NCI-H748 (cell line): ENCODE results near the gene ESPNL.
A peak's percentile ranks its signal among the peaks of the same experiment; 100 is the strongest.

Experiments
- DNase-seq: peaks from one replicate; lab custom pipeline; 2025; ENCODE audit not compliant: unreplicated experiment; lab: John Stamatoyannopoulos, UW

Gene ESPNL

GRCh38 chr2:238155761-238156694 is 55.9 kb downstream of the ESPNL start:
- no peak for DNase-seq

DNA sequence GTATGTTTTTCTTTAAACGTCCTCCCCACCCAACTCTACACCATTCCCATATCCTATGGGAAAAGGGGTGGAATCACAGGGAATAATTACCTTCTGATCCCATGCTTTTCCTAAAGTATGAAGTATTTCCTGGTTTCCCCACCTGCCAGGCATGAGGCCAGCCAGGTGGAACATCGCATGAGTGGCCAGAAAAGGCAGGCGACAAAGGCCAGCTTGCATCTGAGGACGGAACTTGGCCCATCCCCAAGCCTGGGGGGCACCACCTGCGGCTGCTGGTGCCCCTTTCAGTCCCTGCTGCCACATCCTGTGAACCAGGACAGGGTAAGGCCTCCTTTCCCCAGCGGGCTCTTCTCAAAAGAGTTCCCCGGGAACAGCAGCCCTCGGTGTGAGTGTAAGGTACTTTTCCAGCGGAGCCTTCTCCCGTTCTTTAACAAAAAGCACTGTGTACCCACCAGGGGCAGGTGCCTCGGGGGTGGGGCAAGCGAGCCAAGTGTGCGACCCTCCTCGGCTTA is 57.4 kb downstream of the ESPNL start:
- no peak for DNase-seq

- no peak for DNase-seq
Measured at GRCh38 chr2:238158018-238158508, 57.9 kb downstream of the ESPNL start.

DNA sequence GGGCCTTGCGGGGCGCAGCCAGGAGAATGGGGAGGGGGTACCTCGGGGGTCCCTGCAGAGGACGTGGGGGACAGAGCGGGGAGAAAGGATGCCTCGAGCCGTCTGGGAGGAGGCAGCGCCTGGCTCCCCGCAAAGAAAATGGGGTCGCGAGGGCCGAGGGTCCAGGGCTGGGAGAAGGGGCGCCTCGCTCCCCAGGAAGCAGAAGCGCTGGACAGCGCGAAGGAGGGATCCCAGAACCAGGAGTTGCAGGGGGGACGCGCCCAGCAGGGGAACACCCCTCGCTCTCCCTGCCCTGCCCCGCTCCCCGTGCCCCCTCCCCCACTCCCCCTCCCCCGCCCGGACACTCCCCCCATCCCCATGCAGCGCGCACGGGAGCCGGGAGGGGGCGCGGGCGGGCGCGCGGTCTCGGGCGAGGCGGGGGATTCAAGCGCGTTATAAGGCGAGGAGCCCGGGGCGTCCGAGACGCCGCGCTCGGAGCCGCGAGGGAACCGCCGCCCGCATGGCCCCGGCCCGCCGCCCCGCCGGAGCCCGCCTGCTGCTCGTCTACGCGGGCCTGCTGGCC is 58.5 kb downstream of the ESPNL start, which contains the start of gene ERFE:
Gene ERFE (plus strand): TSS at position 462 of the 562 bp plus-strand sequence. CDS start 38 bp downstream, at position 500.
- peak; percentile 67 for DNase-seq

DNA sequence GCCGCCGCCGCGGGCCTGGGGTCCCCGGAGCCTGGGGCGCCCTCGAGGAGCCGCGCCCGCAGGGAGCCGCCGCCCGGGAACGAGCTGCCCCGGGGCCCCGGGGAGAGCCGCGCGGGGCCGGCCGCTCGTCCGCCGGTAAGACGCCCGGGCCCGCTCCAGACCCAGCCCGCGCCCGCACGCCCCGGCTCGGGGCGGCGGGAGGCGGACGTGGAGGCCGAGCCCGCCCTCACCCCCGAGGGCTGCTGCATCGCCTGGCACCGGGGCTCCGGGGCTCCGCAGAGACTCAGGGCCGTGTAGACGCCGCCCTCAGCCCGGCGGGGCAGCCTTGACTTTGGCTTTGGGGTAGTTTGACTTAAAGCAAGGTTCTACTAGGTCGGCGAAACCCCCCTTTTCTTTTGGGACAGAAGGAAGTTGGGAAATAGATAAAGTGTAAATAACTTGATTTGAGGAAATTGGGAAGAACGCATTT is 59.0 kb downstream of the ESPNL start:
- DNase-seq: peak; percentile 48

- no peak for DNase-seq
Measured at GRCh38 chr2:238159661-238160205, 59.6 kb downstream of the ESPNL start.

DNA sequence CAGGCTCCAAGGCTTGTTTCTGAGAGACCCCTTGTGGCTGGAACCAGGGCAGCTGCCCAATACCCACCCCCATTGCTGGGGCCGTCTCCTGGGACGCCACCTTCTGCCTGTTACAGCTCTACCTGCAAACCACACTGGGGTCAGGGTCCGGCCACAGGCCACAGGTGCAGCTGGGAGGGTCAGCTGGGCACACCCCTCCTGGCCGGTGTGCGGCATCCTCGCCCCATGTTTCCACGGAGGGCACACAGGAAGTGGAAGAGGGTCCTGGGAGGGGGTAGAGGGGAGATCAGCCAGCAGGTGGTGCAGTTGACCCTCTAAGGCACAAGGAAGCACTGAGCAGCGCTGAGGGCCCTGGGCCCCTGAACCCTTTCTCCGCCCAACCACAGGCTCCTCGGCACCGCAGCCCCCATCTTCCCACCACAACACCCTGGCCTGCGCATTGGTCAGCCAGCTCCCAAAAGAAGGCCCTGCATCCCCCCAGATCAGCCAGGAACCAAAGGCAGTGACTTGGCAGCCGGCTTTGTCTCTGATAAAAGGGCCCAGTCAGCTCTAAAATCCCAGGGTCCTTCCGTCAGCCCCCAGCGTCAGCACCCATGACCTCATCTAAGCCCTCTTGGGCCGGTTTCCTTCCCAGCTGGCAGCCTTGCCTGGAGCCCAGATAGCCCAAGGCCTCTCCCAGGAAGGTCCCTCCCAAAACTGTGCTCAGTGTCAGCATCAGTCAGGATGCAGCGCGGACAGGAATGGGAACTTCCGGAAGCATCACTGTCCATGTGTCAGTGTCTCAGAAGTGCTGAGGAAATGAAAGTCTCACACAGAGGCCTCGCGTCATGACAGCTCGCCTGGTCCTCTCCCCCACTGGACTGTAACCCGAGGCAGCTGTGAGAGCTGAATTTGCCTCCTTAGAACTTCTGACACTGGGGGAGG is 60.3 kb downstream of the ESPNL start:
- DNase-seq: peak; percentile 14

DNA sequence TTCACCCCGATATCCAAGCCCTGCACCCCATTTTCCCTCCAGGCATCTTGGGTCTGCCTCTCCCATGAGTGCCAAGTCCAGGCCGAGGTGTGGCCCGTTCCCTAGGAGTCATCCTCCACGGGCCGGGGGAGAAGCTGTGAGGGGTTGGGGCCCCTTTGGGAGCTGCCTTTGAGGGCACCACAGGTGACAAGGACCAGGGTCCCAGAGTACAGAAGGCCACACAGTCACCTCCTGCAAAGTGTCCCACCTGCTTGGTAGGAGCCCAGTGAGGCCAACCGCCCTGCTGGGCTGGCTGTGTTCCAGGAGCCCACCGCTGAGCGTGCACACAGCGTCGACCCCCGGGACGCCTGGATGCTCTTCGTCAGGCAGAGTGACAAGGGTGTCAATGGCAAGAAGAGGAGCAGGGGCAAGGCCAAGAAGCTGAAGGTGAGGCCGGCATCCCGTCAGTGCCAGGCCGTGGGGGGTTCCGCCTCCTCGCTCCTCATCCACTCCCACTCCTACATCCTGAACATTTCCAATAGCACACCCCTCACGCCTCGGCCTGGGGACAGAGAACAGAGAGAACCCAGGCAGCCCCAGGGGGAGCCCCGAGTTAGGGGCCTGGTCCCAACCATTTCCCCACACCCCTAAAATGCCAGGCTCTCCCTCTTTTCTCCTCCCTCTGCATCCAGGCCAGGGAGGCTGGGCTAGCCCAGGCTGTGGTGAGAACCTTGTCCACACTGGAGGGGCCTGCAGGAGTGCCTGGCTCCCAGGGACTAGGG is 61.3 kb downstream of the ESPNL start:
- no peak for DNase-seq

- DNase-seq: no peak
Measured at GRCh38 chr2:238162251-238162845, 62.2 kb downstream of the ESPNL start.

DNA sequence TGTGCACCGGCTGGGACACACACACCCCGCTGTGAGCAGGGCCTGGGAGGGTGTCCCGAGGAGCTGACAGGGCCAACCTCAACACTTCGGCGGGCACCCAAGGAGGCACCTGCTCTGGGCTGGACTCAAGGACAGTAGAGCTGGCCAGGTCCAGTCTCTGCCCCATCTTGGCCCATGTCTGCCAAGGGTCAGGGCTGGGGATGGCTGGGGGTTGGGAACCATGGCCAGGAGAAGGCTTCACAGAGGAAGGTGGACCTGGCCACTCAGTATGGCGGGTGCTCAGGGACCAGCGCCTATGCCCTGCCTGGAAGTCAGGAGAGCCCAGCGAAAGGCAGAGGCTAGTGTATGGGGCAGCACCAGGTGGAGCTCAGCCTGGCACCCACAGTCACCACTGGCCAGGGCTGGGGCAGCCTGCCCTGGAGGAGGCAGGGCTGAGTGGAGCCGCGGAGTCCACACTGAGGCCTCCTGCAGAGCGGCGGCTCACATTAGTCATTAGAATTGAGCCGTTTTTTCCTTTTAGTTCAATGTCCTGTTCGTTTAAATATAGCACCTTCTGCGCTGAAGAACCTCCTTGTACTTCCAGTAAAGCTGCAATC is 62.8 kb downstream of the ESPNL start:
- DNase-seq: peak; percentile 20

DNA sequence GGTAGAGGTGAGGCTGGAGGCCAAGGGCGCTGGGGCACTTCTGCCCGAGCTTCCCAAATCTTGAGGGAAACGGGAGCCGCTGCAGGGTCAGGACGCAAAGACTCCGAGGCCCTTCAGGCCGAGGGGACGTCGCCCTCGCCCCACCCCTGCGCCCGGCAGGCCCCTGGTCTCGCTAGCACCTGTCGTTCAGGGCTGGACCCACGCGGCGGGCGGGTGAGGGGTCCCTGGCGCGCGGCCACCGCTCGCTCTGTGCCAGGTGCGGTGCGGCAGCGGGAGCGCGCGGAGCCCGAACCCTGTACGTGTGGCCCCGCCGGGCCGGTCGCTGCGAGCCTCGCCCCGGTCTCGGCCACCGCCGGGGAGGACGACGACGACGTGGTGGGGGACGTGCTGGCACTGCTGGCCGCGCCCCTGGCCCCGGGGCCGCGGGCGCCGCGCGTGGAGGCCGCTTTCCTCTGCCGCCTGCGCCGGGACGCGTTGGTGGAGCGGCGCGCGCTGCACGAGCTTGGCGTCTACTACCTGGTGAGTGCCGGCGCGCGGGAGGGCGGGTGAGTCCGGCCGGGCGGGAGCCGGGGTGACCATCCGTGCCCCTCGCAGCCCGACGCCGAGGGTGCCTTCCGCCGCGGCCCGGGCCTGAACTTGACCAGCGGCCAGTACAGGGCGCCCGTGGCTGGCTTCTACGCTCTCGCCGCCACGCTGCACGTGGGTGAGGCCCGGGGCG is 63.5 kb downstream of the ESPNL start:
- peak; percentile 30 for DNase-seq

GRCh38 chr2:238164906-238165287 is 64.8 kb downstream of the ESPNL start:
- no peak for DNase-seq

DNA sequence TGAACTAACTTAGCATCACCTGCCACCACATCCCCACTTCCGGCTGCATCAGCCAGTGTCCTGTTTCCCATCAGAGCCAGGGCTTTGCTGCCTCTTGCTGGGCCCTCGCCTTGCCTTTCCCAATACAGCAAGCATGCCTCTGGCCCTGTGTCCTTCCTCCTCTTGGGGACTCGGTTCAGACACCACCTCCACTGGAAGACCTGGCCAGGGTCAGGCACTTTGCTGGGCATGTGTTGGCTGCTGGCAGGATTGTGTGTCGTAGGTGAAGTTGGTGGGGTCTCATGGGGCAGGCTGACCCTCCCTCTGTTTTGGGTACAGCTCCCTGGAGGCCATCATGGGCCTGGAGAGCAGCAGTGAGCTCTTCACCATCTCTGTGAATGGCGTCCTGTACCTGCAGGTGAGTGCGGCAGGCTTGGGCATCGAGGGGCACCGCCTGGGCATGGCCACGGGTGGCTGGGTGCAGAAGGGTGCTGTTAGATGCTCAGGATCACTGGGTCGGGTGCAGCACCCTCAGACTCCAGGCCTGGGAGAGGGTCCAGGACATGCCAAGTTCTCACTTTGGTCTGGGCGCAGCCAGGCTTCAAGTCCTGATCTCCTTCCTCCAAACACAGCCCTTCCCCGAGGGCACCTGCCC is 65.3 kb downstream of the ESPNL start:
- DNase-seq: no peak

DNA sequence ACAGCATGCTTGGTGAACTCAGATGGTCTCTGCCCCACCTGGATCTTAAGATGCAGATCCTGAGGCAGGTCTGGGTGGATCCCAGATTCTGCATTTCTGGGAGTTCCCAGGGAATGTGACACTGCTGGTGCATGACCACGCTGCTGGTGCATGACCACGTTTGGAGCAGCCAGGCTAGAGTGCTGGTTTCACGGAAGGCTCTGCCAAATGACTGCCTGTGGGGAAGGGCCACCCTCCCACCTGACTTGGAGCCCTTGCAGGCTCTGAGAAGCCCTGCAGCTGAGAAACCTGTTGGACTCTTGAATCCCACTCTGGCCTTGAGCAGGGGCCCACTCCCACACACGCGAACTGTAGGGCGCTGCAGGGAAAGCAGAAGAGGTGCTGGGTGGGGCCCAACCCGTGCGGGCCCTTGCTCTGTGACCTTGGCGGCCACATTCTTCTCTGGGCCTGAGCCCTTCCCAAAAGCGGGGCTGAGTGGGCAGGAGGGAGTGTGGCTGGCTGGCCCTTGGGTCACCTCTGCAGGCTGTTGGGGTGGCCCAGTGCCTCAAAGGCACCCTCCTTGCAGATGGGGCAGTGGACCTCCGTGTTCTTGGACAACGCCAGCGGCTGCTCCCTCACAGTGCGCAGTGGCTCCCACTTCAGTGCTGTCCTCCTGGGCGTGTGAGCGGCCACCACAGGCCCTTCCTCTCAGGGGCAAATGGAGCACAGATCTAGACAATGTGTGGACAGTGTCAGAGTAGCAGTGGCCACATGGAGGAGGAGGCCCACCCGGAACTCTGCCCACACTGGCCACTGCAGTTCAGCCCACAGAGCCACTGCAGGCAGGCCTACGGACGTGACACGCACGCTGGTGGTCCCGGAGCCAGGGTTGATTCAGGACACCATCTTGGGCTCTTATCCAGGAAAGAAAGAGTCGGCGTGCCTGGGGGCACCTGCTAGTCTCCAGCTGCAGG is 66.5 kb downstream of the ESPNL start:
- no peak for DNase-seq

DNA sequence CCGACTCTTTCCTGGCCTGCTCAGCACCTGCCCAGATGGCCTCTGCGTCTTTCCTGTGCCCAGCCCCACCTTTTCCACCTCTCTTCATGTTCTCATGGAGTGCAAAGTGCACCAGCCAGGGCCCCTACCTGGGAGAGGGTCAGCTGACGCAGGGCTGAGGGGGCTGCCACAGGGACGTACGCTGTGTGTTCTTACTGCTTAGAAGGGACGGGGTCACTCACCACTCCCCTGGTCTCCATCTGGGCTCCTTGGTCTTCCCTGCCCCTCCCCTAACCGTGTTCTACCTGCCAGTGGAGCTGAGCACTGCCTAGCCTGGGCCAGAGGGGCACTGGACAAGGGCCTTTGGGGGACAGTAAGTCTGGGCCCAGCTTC is 67.2 kb downstream of the ESPNL start:
- no peak for DNase-seq

GRCh38 chr2:238167761-238168160 is 67.6 kb downstream of the ESPNL start:
- no peak for DNase-seq
